PC-9 (cell line): ENCODE measurements around the gene POU3F1.

Source experiments
- CTCF ChIP-seq: fragments of 200-600 bp; sonication (generic); conservative IDR thresholded peaks from 2 replicates; pipeline ENCODE4 v1.6.1; 2017; ENCODE audit warnings: mixed run types, antibody characterized with exemption, mild to moderate bottlenecking, moderate library complexity
- EZH2 ChIP-seq: fragments of 200-600 bp; sonication (generic); IDR thresholded peaks from 2 replicates; pipeline ENCODE4 v1.8.0; 2017; ENCODE audit warnings: antibody characterized with exemption, low read depth

GRCh38 chr1:38051079-38051543 is 4.5 kb upstream of the POU3F1 start:
- TF ChIP-seq CTCF (no peak), EZH2 (no peak)
